Measurements from ENCODE around the gene MRC1. TPM values are rescaled to one million over a fixed set of nuclear protein-coding genes. Genes with fewer than 3 reads are reported as not detected.

Gene MRC1
- 25.3 TPM for total RNA-seq (ENCODE audit: insufficient read depth, low replicate concordance)

GRCh38 chr10:17808971-17809841 is at the start of gene MRC1:
TSS of gene MRC1 (plus strand) at chr10:17809348. CDS start at chr10:17809466, 118 bp downstream.
- DNase-seq (ENCODE audit: low spot score), result peak; percentile 12

GRCh38 chr10:17764142-17764541 is 45.0 kb upstream of the MRC1 start:
- no peak for DNase-seq (ENCODE audit: low spot score)

GRCh38 chr10:17765602-17766001 is 43.5 kb upstream of the MRC1 start:
- DNase-seq (ENCODE audit: low spot score), result no peak

GRCh38 chr10:17766731-17767130 is 42.4 kb upstream of the MRC1 start:
- DNase-seq (ENCODE audit: low spot score), result no peak

GRCh38 chr10:17768496-17768895 is 40.7 kb upstream of the MRC1 start:
- no peak for DNase-seq (ENCODE audit: low spot score)

GRCh38 chr10:17768957-17769356 is 40.2 kb upstream of the MRC1 start:
- DNase-seq (ENCODE audit: low spot score), result no peak

- DNase-seq (ENCODE audit: low spot score), result peak; percentile 31
Measured at GRCh38 chr10:17771017-17771416, 38.1 kb upstream of the MRC1 start.

GRCh38 chr10:17779784-17780183 is 29.4 kb upstream of the MRC1 start:
- peak; percentile 38 for DNase-seq (ENCODE audit: low spot score)

GRCh38 chr10:17780727-17781126 is 28.4 kb upstream of the MRC1 start:
- DNase-seq (ENCODE audit: low spot score), result no peak

GRCh38 chr10:17781856-17782255 is 27.3 kb upstream of the MRC1 start:
- no peak for DNase-seq (ENCODE audit: low spot score)

- no peak for DNase-seq (ENCODE audit: low spot score)
Measured at GRCh38 chr10:17782921-17783665, 26.1 kb upstream of the MRC1 start.

- DNase-seq (ENCODE audit: low spot score), result no peak
Measured at GRCh38 chr10:17783751-17784150, 25.4 kb upstream of the MRC1 start.

- no peak for DNase-seq (ENCODE audit: low spot score)
Measured at GRCh38 chr10:17784688-17785087, 24.5 kb upstream of the MRC1 start.

- DNase-seq (ENCODE audit: low spot score), result peak; percentile 32
Measured at GRCh38 chr10:17785276-17785930, 23.7 kb upstream of the MRC1 start.

GRCh38 chr10:17787087-17787961 is 21.8 kb upstream of the MRC1 start:
- peak; percentile 91 for DNase-seq (ENCODE audit: low spot score)

GRCh38 chr10:17788646-17789045 is 20.5 kb upstream of the MRC1 start:
- no peak for DNase-seq (ENCODE audit: low spot score)

GRCh38 chr10:17789396-17789795 is 19.8 kb upstream of the MRC1 start:
- no peak for DNase-seq (ENCODE audit: low spot score)

GRCh38 chr10:17790651-17791050 is 18.5 kb upstream of the MRC1 start:
- DNase-seq (ENCODE audit: low spot score), result no peak

- DNase-seq (ENCODE audit: low spot score), result no peak
Measured at GRCh38 chr10:17792991-17793390, 16.2 kb upstream of the MRC1 start.

GRCh38 chr10:17793823-17794644 is 15.1 kb upstream of the MRC1 start:
- DNase-seq (ENCODE audit: low spot score), result no peak

Measured in umbilical cord (tissue), 2 donors.